K562 (cell line): ENCODE data around the gene FSTL4. TPM values are rescaled to one million over a fixed set of nuclear protein-coding genes. Genes with fewer than 3 reads are reported as not detected.

Source experiments
- CLOCK ChIP-seq: fragments of 250-450 bp; sonication (Bioruptor Pico); IDR thresholded peaks from 2 replicates; pipeline ENCODE4 v1.4.0; 2020; ENCODE audit warnings: mild to moderate bottlenecking, moderate library complexity, borderline replicate concordance
- GTF2E2 ChIP-seq: fragments of 200-800 bp; sonication (Bioruptor generic); IDR thresholded peaks from 2 replicates; pipeline ENCODE4 v1.6.1; 2016; ENCODE audit warnings: missing genetic modification characterization, missing compliant biosample characterization
- HDAC8 ChIP-seq: fragments of 450-650 bp; IDR thresholded peaks from 2 replicates; pipeline ENCODE4 v1.6.1; 2016; ENCODE audit warnings: mild to moderate bottlenecking, missing genetic modification characterization, moderate library complexity, missing compliant biosample characterization
- PREB ChIP-seq: sonication (generic); formaldehyde crosslinking; IDR thresholded peaks from 2 replicates; pipeline ENCODE4 v1.8.1; 2023; ENCODE audit warnings: mild to moderate bottlenecking, missing genetic modification reagents
- RBBP5 ChIP-seq: fragments of 200-600 bp; sonication (generic); IDR thresholded peaks from 2 replicates; pipeline ENCODE4 v1.6.1; 2012; ENCODE audit warnings: borderline replicate concordance, mild to moderate bottlenecking, low read length, control low read depth, inconsistent platforms; ENCODE audit not compliant: insufficient read depth, poor library complexity, severe bottlenecking
- RBFOX2 ChIP-seq: fragments of 200-400 bp; formaldehyde crosslinking; IDR thresholded peaks from 2 replicates; pipeline ENCODE4 v1.6.1; 2017; ENCODE audit warnings: low read depth, mild to moderate bottlenecking, low read length, moderate library complexity
- SMAD2 ChIP-seq: fragments of 150-350 bp; IDR thresholded peaks from 2 replicates; pipeline ENCODE4 v1.6.1; 2014; ENCODE audit warnings: low read depth, mild to moderate bottlenecking, low read length
- ZEB2 ChIP-seq: fragments of 450-650 bp; IDR thresholded peaks from 2 replicates; pipeline ENCODE4 v1.6.1; 2016
- ZKSCAN3 ChIP-seq: fragments of 250-450 bp; sonication (Bioruptor Pico); IDR thresholded peaks from 2 replicates; pipeline ENCODE4 v1.4.0; 2020
- ZNF184 ChIP-seq: sonication (generic); formaldehyde crosslinking; IDR thresholded peaks from 2 replicates; pipeline ENCODE4 v1.5.0; 2020; ENCODE audit warnings: missing genetic modification reagents
- ZNF707 ChIP-seq: fragments of 250-450 bp; sonication (Bioruptor Pico); conservative IDR thresholded peaks from 2 replicates; pipeline ENCODE4 v1.8.0; 2022; ENCODE audit warnings: inconsistent platforms, mild to moderate bottlenecking, moderate library complexity
- polyA plus RNA-seq, 8 experiments: library from polyadenylated mRNA; depleted of rRNA in 4 of 8; stranded (reverse) in 5 of 8; unstranded in 3 of 8; fragments of >200 nt; fragmentation: Nextera tagmentation in 2 of 8; fragmentation: Illumina TruSeq in 1 of 8; extraction: Ambion mirVana in 2 of 8; extraction: Trizol in 1 of 8; gene quantifications; 2 replicates each; pipeline versions ENCODE4 v1.2.1 to v1.2.3, GENCODE V29; 2011 to 2014; ENCODE audit warnings: inconsistent platforms in 1 of 8, missing spikeins in 1 of 8
- total RNA-seq, 7 experiments: library from RNA; depleted of rRNA in 6 of 7; stranded (reverse); fragments of >200 nt in 6 of 7; fragmentation: Illumina TruSeq in 2 of 7; extraction: Trizol in 2 of 7; gene quantifications; 2 replicates each; pipeline versions ENCODE4 v1.2.1 to v1.2.3, GENCODE V29; 2011 to 2021; ENCODE audit warnings: low replicate concordance in 1 of 7

The FSTL4 gene
- total and polyA plus RNA-seq, 9 of the 15 experiments (the other 6 are each of a cell fraction or from before 2014, with no cell fraction given), result 0.08 to 0.18 (median 0.10) TPM; not detected in 5

GRCh38 chr5:133445744-133446143 lies 166.6 kb downstream of the FSTL4 start (continued):
- no peak for TF ChIP-seq RBBP5
- TF ChIP-seq HDAC8, result no peak
- no peak for TF ChIP-seq RBFOX2
- no peak for TF ChIP-seq ZKSCAN3
- TF ChIP-seq ZEB2, result no peak
- TF ChIP-seq GTF2E2, result no peak
- no peak for TF ChIP-seq ZNF707
- TF ChIP-seq SMAD2, result no peak
- TF ChIP-seq CLOCK (CRISPR knock-in tag), result no peak
- no peak for TF ChIP-seq ZNF184
- no peak for TF ChIP-seq PREB (CRISPR knock-in tag)
